Measurements from ENCODE around the gene NPR2.

DNA sequence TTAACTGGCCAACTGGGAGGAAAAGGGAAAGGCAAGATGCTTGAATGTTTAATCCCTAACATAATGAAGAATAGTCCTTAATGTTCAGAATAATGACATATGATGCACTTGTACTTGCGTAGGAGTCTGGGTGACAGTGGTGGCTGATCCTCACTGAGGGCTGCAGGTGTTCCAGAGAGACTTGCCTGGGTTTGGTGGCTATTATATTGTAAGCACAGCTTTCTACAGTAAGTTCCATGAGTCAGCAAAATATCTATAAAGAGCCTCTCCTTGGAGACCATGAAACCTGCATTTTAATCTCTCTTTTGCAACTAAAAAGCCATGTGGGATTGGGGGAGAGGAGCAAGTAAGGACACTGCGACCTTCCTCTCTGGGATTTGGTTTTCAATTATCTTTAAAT lies 1.9 kb upstream of the NPR2 start:
- TF ChIP-seq, protein P1, sequence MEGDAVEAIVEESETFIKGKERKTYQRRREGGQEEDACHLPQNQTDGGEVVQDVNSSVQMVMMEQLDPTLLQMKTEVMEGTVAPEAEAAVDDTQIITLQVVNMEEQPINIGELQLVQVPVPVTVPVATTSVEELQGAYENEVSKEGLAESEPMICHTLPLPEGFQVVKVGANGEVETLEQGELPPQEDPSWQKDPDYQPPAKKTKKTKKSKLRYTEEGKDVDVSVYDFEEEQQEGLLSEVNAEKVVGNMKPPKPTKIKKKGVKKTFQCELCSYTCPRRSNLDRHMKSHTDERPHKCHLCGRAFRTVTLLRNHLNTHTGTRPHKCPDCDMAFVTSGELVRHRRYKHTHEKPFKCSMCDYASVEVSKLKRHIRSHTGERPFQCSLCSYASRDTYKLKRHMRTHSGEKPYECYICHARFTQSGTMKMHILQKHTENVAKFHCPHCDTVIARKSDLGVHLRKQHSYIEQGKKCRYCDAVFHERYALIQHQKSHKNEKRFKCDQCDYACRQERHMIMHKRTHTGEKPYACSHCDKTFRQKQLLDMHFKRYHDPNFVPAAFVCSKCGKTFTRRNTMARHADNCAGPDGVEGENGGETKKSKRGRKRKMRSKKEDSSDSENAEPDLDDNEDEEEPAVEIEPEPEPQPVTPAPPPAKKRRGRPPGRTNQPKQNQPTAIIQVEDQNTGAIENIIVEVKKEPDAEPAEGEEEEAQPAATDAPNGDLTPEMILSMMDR (IDR thresholded peaks at IDR 0.05), result no peak
- TF ChIP-seq ZFX (IDR thresholded peaks at IDR 0.05; ENCODE audit: borderline replicate concordance), result no peak
